Activated CD8-positive, alpha-beta memory T cell treated with anti-CD3 and anti-CD28 coated beads, Interleukin-2, amount 50 U/mL, for 24 hours (primary cell): ENCODE results near the gene UBE4A.

Source experiments
- DNase-seq: peaks from one replicate; pipeline ENCODE4 v3.0.0-alpha.2; 2020; ENCODE audit errors: extremely low read depth

UBE4A gene

DNA sequence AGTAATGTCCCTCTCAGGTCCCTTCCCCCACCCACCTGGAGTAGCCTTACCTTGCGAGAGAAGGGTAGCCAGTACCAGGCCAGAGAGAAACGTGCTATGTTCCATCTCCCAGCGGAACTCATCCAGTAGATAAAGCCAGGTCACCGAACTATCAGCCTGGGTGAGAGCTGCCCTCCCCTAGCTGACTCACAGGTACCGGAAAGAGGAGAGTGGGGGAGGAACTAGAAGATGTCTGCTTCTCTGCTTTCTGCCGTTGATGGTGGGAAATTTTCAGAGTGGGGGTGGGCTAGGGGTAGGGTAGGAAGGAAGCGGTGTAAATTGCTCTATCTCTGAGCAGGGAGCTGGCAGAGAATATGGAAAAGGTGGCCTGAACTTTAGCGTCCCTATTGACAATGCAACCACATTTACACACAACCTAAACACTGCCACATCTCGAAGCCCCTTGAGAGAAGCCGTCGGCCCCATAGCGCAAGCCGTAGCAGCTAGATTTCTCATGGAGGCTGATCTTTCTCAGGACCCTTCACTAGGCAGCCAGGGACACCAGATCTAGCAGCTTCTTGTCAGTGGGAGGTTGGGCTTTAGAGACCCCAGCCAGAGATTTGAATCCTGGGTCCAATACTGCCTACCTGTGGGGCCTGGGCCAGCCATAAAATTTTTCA is 16.8 kb upstream of the UBE4A start, which contains the start of gene CD3D:
TSS of gene CD3D (minus strand) at position 203 of the 659 bp plus-strand sequence. CDS start at position 105, 98 bp downstream.
- DNase-seq: no peak

DNA sequence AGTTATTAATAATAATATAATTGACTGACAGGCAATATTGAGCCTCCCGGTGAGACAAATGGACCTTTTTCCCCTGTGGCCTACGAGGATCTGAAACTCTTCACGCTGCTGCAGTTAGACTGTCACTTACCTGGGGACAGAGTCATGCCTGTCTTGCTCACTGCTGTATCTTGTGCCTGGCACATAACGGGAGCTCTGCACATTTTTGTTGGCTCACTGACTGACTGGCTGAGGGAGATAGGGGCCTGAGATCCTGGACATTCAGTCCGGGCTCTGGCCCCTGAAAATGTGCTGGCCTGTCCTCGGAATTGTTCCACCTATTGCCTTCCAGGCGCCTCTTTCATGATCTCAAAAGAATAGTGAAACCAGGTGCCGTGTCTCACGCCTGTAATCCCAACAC is 16.2 kb upstream of the UBE4A start:
- DNase-seq: no peak

DNA sequence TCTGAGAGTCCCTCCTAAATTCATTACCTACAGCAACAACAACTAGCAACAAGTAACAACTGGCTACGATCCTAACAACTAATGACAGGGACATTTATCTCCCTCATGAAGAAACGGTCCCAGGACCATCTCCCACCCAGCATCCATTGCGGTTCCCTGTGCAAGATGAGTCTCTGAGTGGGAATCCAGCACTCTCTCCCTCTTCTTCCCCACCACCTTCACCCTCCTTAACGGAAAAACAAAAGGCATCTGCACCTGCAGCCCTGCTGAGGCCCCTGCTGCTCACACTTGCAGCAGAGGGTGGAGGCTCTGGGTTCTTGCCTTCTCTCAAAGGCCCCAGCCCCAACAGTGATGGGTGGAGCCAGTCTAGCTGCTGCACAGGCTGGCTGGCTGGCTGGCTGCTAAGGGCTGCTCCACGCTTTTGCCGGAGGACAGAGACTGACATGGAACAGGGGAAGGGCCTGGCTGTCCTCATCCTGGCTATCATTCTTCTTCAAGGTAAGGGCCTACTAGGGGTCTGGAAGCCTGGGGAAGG is 15.4 kb upstream of the UBE4A start, which contains the start of gene CD3G:
TSS of gene CD3G (plus strand) at position 364 of the 535 bp plus-strand sequence. CDS start at position 444, 80 bp downstream.
- no peak for DNase-seq

DNA sequence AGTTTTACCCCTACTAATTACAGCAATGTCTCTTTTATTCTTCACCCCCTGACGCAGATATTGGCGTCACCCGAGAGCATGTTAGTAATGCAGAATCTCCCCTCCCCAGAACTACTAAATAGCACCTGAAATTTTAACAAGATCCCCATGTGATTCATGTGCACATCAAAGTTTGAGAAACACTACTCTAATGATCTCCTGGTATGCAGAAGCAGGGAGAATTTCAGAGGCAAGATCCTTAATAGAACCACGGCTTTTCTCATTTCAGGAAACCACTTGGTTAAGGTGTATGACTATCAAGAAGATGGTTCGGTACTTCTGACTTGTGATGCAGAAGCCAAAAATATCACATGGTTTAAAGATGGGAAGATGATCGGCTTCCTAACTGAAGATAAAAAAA is 9.9 kb upstream of the UBE4A start:
- no peak for DNase-seq

DNA sequence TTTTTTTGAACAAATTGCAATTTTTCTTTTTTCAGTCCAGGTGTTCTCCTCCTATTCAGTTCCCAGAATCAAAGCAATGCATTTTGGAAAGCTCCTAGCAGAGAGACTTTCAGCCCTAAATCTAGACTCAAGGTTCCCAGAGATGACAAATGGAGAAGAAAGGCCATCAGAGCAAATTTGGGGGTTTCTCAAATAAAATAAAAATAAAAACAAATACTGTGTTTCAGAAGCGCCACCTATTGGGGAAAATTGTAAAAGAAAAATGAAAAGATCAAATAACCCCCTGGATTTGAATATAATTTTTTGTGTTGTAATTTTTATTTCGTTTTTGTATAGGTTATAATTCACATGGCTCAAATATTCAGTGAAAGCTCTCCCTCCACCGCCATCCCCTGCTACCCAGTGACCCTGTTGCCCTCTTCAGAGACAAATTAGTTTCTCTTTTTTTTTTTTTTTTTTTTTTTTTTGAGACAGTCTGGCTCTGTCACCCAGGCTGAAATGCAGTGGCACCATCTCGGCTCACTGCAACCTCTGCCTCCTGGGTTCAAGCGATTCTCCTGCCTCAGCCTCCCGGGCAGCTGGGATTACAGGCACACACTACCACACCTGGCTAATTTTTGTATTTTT is 6.2 kb upstream of the UBE4A start:
- DNase-seq: no peak

DNA sequence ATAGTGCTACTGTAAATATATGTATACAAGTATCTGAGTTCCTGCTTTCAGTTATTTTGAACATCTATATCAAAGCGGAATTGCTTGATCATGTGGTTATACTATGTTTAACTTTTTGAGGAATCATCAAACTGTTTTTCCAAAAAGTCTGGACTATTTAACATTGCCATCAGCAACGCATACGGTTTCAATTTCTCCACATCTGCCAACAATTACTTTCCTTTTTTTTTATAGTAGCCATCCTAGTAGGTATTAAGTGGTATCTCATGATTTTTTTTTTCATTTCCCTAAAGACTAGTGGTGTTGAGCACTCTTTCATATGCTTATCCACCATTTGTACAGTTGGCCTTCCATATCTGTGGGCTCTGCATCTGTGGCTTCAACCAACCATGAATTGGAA is 1.3 kb upstream of the UBE4A start:
- no peak for DNase-seq

DNA sequence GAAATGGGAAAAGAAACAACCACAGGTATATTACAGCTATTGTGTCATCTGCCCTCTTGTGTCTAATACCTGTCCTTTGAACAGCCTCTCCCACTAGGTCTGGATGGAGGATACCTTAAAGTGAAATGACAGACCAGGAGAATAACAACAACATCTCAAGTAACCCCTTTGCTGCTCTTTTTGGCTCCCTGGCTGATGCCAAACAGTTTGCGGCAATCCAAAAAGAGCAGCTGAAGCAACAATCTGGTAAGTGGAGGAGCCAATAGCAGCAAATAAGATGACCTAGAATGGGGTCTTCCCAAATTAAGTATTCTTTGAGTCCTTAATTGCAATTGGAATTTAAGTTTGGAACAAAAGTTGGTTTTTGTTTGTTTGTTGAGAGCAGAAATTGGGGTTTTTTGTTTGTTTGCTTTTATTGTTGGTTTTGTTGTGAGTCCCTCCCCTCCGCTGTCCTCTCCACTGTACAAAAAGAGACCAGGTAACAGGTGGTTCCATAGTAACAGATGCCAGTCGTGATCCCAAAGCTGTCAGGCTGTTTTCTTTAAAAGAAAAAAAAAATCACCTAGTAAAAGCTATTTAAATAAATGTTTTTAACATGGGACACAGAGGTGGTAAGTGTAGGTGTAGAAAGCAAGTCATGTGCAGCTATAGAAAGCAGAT is 5.7 kb downstream of the UBE4A start:
- no peak for DNase-seq

DNA sequence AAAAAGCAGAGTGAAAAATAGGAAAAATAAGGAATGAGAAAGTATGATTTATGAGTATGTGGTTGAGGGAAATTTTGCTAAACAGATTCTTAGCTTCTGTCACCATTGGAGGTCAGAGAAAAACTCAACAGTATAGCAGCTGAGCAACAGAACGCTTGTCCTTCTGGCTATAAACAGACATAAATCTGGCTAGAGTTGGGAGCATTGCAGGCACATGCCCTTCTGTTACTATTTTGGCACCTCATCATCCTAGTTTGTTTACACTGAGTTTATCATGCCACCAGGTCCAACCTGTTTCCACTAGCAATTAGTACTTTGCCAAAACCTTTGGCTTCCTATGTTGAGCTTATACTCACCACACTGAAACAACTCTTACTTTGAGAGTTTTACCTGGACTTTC is 6.9 kb downstream of the UBE4A start:
- DNase-seq: no peak

DNA sequence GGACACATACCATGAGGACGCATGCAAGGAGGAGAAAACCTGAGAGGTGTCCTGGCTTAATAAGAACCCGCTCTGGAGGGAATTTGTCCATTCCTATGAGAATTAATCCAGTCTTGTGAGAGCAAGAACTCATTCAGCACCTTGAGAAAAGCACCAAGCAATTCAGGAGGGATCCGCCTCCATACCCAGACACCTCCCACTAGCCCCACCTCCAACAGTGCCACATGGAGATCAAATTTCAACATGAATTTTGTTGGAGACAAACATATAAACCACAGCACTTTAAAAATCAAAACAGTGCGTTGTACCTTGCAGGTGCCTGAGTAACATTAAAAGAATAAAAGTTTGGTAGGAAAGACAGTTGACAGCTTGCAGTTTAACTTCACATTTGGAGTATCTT is 11.4 kb downstream of the UBE4A start:
- DNase-seq: no peak

DNA sequence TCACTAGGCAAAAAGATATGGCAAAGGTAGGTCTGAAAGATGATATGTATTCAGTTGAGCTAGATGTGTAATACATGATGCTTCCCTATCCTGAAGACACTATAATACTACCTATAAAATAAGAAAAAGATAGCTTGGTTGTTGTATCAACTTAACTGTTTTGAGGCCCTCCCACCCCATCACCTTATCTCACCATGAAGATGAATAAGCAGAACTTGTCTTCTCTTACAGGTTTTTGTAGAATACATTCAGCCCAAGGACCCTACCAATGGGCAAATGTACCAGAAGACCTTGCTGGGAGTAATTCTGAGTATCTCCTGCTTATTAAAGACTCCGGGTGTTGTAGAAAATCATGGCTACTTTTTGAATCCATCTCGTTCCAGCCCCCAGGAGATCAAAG is 13.9 kb downstream of the UBE4A start:
- DNase-seq: no peak

DNA sequence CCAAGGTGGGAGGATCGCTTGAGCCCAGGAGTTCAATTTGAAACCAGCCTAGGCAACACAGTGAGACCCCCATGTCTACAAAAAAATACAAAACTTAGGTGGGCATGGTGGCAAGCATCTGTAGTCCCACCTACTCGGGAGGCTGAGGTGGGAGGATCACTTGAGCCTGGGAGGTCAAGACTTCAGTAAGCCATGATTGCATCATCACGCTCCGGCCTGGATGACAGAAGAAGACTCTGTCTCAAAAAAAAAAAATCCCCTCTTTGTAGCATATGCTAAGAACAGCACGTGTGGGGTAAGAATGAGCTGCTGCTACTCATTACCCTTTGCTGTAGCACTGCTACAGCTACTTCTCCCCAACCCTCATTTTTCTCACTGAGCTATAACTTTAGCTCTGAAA is 14.5 kb downstream of the UBE4A start:
- no peak for DNase-seq

DNA sequence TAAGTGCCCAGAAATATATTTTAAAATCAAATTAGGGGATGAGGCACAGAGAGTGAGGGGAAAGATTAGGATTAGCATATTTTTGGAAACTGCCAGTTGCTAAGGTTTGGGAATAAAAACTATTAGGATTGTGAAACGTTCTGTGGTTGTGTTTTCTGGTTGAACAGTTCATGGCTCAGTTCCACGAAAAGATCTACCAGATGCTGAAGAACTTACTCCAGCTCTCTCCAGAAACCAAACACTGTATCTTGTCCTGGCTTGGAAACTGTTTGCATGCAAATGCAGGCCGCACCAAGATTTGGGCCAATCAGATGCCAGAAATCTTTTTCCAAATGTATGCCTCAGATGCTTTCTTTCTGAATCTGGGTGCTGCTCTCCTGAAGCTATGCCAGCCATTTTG is 15.3 kb downstream of the UBE4A start:
- no peak for DNase-seq

DNA sequence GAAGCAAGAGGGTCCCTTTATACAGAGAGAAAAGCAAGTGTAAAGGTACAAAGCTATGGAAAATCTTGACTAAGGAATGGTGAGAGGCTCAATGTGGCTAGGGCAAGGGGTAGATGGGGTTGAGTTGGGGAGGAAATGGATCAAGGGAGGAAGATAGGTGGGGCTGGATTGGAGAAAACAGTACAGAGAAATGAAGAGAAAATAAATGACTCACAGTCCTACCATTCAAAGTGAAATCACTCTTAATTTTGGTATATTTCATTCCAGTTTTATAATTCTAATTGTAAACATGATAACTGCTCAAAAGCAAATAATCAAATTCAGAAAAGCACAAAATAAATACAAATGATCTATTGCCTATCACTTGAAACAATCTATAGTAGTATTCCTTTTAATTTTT is 16.6 kb downstream of the UBE4A start:
- DNase-seq: no peak

DNA sequence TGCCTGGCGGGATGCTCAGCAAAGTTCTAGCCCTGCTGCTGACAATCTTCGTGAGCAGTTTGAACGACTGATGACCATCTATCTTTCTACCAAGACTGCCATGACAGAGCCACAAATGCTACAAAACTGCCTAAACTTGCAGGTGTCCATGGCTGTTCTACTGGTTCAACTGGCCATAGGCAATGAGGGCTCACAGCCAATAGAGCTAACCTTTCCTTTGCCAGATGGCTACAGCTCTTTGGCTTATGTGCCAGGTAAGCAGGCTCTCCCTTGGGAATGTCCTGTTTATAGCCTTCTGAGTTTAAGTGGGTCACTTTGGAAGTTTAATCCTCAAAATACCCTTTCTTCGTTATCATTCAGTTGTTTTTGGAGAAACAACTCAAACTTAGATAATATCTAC is 20.1 kb downstream of the UBE4A start:
- DNase-seq: no peak

DNA sequence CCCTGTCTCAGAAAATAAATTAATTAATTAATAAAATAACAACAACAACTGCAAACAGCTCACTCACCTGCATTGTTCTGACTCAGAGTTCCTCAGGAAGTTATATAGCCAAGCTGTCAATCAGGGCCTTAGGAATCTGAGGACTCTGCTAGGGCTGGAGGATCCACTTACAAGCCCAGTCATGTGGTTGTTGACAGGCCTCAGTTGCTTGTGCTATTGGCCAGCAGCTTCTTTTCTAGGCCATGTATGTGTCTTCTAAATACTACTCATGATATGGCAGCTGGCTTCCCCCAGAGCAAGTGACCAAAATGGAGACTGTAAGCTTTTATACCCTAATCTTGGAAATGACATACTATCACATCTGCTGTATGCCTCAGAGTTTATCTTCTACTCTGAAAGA is 21.2 kb downstream of the UBE4A start:
- DNase-seq: no peak

DNA sequence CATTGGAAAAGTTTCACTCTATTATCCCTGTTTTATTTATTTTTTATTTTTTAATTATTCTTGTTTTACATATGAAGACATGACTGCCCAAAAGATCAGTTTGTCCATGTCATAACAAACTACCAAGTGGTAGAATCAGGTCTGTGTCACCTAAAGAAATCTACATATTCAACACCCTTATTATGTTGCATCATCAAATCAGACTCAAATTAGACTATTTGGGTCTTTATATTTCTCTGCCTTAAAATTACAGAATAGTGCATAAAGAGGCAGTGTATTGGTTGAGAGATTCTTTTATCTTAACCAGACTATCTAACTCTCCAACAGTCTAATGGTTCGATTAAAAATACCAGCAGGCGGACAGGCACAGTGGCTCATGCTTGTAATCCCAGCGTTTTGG is 23.6 kb downstream of the UBE4A start:
- DNase-seq: no peak

DNA sequence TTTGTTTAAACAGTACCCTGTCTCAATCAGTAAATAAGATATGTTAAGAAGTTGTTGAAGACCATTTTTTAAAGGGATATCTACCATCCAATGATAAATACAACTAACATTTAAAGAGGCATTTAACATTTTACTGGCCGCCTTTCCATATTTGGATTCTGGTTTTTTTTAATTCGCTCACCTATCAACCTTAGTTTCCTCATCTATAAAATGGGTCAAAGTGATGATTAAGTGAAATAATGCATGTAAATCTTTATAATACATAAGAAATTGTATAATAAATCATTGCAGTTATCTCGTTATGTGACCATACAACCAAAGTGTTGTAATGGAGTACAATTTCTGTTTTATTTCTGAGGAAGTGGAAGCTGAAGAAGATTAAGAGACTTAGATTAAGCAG is 24.3 kb downstream of the UBE4A start:
- no peak for DNase-seq

DNA sequence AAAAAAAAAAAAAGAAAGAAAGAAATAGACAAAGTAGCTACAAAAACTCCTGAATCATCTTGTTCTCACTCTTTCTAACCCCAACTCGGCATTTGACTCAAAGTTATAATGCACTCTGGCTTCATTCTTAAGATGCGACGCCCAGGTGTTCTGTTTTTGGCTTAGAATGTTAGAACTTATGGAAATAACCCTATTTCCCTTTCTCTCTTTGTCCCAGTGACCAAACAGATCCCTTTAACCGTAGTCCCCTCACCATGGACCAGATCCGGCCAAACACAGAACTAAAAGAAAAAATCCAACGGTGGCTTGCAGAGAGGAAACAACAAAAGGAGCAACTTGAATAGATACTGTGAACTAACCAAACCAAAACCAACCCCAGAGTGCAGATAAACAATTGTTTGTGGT is 36.7 kb downstream of the UBE4A start:
- no peak for DNase-seq

DNA sequence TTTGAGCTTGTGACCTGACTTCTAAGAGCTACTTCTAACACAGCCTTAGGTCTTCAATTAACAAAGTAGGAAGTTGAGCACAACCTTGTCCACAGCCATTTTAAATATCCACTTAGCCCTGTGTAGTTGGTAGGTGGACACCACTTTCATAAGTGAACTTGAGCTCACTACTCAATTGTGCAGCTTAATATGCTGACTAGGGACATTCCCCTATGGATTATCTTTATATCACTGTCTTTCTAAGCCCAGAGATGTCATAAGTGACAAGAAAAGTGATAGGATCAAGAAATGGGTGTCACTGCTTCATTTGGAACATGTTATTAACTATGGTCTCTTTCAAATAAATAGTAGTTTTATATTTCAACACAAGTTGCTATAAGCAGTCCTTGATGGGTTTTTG is 38.0 kb downstream of the UBE4A start:
- DNase-seq: no peak

DNA sequence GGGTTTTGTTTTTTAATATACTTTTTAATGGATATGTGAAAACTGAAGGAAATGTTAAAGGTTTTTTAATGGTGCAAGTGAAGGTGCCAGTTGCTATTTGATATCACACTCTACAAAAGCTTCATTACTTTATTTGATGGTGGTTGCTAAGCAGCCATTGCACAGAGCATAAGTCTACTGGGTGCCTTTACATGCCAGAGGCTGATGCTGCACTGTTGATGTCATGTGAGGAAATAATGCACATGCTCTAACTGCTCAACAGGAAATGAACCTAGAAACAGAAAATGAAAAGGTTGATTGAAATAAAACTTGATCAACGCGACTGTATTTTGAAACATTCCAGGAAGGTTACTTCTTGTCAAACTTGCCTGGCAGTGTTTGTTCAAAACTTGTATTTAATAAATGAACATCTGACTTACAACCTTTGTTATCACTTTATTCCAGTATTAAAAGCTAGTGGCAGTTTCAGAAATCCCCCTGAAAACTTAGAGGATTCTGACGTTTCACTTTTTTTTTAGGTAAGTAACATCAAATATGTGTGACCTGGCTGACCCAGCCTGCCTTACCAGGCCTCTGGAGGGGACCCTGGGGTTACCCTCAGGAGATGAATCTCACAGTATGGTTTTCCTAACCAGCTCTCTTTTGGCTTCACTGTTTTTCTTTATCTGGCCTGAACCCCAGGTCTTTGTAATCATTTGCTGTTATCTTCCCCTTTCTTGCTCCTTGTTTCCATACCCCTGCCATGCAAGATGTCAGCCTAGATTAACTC is 39.6 kb downstream of the UBE4A start:
- no peak for DNase-seq

DNA sequence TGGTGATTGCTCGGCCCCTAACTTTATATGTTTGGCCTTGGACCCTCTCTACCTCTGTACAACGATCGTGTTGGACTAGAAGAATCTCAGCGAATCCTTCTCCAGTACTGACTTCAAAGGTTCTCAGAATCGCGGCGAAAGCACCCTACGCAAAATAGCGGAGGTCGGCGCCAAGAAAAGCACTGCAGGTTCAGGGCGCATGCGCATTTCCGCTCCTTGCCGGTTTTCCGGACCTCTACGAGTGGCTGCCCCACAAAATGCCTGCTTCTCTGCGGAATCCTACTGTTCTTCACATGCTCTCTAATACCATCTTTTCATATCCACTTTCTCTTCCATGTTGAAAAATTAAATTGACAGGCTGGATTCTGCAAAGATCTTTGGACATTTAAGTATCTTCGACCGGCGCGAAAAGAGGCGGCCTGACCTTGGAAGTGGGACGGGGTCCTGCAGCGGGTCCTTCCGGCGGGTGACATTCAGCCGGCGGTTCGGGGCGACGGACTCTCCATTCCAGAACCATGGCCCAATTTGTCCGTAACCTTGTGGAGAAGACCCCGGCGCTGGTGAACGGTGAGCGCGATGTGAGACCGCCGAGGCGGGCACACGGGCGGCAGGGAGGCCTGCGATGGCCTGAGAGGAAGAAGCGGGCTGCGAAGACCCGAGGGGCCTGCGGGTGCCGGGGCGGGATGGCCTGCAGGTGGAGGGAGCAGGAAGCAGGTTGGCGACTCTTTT is 41.9 kb downstream of the UBE4A start, which contains the start of gene ATP5MG:
TSS of gene ATP5MG (plus strand) at position 456 of the 729 bp plus-strand sequence. CDS start at position 516, 60 bp downstream.
- peak; percentile 83 for DNase-seq
